Left forelimb (tissue), 1 donor: ENCODE data around the gene TBC1D22B.
"Not testable (repeated sequence)": the region's sequence is repeated elsewhere in the genome, so short reads cannot be mapped to it uniquely, and the experiment has no call there.

Source experiments
- DNase-seq: peaks from one replicate; pipeline ENCODE4 v3.0.0-alpha.2; 2018; ENCODE audit warnings: low spot score

TBC1D22B gene

GRCh38 chr6:37303891-37304503, 46.4 kb downstream of the TBC1D22B start:
- no peak for DNase-seq

GRCh38 chr6:37304766-37305165, 47.2 kb downstream of the TBC1D22B start:
- DNase-seq: no peak

DNA sequence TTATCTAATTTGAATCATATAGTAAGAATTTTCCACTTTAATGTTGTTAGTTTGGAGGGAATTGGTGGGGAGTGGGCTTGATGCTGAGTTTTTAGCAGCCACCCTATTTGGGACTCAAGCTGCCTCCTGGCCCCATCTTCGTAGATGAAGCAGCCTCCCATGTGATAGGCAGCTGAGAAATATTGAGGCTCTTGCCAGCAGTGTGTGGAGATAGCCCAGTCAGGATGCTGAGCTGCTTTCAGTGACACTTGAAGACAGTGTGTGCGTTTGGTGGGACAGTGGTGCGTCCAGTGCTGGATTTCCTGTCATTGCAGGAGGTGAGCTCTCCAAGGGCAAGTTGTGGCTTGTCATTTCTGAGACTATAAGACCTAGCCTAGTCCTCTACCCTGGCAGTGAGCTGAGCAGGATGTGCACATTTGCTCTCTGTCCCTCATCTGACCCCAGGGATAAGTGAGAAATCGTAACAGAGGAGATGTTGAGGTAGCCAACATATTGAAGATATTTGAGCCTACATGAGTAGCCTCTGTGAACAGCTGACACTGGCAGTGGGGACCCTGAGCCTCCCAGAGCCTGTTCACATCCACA, 48.4 kb downstream of the TBC1D22B start:
- DNase-seq: no peak

DNA sequence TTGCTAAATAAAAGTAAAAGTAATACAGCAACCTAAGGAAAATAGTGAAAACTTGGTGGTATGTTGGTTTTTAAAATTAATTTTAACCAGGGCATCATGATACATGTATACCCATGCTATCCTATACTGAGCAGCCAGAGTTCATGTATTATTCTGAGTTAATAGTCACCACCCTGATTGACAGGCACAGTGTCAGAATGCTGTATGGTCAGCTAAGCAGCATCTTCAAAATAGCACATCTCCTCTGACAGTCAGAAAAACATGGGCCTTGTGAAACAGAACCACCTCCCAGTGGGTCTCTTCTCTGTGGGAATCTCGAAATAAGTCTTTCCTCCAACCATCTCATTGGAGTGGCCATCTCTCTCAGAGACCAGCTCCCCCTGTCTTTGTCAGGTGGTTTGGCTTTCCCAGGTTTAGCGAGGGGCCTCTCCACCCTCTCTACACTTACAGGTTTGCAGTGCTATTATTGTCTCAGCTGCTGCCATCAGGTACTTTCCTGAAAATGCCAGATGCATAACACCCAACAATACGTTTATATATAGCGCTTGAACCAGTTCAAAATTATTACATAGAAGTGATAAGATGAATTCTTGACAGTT, 49.2 kb downstream of the TBC1D22B start:
- DNase-seq: no peak

GRCh38 chr6:37307484-37307883, 49.9 kb downstream of the TBC1D22B start:
- not testable (repeated sequence) for DNase-seq

GRCh38 chr6:37308069-37308815, 50.7 kb downstream of the TBC1D22B start:
- no peak for DNase-seq

GRCh38 chr6:37309046-37309445, 51.5 kb downstream of the TBC1D22B start:
- no peak for DNase-seq

GRCh38 chr6:37309692-37310091, 52.1 kb downstream of the TBC1D22B start:
- no peak for DNase-seq

GRCh38 chr6:37310966-37311365, 53.4 kb downstream of the TBC1D22B start:
- no peak for DNase-seq

- no peak for DNase-seq
Measured at GRCh38 chr6:37311741-37312473, 54.3 kb downstream of the TBC1D22B start.

DNA sequence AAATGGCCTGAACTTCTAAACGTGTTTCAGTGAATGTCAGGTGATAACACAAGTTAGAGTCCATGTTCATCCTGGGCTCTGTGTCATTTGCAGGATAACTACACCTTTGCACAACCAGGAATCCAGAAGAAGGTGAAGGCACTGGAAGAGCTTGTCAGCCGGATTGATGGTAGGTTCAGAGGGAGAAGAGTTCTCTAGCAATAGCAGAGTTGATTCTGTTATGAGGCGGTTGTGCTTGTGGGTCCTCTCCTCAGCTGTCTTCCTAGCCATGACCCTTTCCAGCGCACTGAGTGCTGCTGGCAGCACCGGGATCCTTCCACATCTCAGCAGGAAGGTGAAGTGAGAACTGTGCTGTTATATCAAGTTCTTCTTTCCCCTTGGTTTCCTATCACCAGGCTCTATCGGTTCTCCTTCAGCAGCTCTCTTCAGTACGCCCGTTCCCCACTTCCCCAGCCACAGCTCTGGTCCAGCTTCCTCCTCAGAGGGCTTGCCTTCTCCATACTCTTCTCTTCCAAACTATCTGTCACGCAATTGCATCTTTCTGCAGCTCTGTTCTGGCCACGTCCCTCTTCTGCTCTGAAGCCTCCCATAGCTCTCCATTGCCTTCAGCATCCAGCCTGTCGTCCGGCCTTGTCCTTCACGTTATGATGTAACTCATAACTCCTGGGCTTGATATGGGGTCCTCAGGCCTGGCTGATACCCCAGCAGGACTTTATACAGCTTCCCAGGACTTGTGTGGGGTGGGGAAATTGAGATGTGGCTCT, 56.3 kb downstream of the TBC1D22B start:
- DNase-seq: no peak

GRCh38 chr6:37314487-37315156, 57.0 kb downstream of the TBC1D22B start:
- DNase-seq: no peak

- no peak for DNase-seq
Measured at GRCh38 chr6:37315157-37315515, 57.6 kb downstream of the TBC1D22B start.

DNA sequence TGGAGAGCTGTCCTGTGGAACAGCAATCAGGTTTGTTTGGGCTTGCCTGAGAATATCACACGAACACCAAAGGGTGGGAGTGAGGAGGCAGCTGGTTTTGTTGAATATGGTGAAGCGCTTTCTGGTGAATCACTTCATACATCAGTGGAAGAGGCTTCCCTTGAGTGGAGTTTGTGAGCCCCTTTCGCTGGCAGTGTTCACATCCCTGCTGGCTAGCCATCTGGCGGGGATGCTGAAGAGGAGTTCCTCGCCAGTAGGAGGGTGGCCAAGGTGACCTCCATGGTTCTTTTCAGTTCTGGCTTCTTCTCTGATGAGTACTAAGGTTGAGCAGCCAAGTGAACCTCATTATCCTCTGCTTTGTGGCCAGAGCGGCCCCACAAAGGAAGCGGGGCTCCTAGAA, 58.5 kb downstream of the TBC1D22B start:
- DNase-seq: no peak

- DNase-seq: no peak
Measured at GRCh38 chr6:37317312-37318038, 59.9 kb downstream of the TBC1D22B start.

- no peak for DNase-seq
Measured at GRCh38 chr6:37319156-37319555, 61.6 kb downstream of the TBC1D22B start.

- no peak for DNase-seq
Measured at GRCh38 chr6:37319856-37320480, 62.4 kb downstream of the TBC1D22B start.

- DNase-seq: no peak
Measured at GRCh38 chr6:37320646-37321045, 63.1 kb downstream of the TBC1D22B start.

GRCh38 chr6:37321101-37321500, 63.5 kb downstream of the TBC1D22B start:
- DNase-seq: no peak
